Mononuclear cell (primary cell): ENCODE data around the gene ADNP2. TPM values are rescaled to one million over a fixed set of nuclear protein-coding genes. Genes with fewer than 3 reads are reported as not detected.
A peak's percentile ranks its signal among the peaks of the same experiment; 100 is the strongest.

Source experiments
- H3K27me3 ChIP-seq: 2 replicates; pipeline ENCODE4 v1.6.0; 2011; ENCODE audit warnings: low read length, control low read depth; ENCODE audit not compliant: insufficient read depth
- H3K4me1 ChIP-seq: 2 replicates; pipeline ENCODE4 v1.5.1; 2011; ENCODE audit warnings: mild to moderate bottlenecking, low read length, control low read depth; ENCODE audit not compliant: insufficient read depth
- H3K4me3 ChIP-seq: 2 replicates; pipeline ENCODE4 v1.5.1; 2011; ENCODE audit warnings: mild to moderate bottlenecking, low read length, moderate library complexity
- H3K9me3 ChIP-seq: 2 replicates; pipeline ENCODE4 v1.5.1; 2011; ENCODE audit warnings: low read depth, mild to moderate bottlenecking, control low read depth, low read length
- total RNA-seq: library from RNA; depleted of rRNA; stranded (reverse); fragments of >200 nt; gene quantifications from one replicate; pipeline ENCODE4 v1.2.3, GENCODE V29; 2012

Gene ADNP2
- total RNA-seq, 1 donor, result 83.3 TPM

DNA sequence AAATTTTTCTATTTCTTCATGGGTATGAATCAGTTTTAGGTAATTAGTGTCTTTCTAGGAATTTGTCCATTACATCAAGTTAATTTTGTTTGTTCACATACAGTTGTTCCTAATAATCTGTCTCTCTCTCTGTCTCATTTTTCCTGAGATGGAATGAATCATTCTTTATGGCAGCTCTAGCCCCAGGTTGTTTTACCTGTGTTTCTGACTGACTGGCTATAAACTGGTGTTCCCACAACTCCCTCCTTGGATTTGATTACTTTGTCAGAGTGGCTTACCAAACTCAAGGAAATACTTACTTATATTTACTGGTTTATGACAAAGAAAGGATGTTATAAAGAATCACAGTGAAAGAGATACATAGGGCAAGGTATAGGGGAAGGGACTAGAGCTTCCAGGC, 15.1 kb downstream of the ADNP2 start:
- H3K9me3 ChIP-seq, result no peaks in the 10 kb centered on the region
- H3K4me3 ChIP-seq, result no peak overlapping the region
- H3K4me1 ChIP-seq, result no peaks in the 10 kb centered on the region
- H3K27me3 ChIP-seq, result no peaks in the 10 kb centered on the region

DNA sequence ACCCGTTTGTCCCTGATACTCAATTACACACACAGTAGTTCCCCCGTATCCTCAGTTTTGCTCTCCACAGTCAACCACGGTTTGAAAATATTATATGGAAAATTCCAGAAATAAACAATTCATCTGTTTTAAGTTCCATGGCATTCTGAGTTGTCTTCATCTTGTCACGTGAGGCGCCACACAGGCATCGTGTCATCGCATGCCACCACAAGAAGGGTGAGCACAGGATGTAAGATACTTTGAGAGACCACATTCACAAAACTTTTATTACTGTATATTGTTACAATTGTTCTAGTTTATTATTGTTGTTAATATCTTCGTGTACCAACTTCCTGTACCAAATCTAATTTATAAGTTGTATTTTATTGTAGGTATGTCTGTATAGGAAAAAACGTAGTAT, 17.7 kb downstream of the ADNP2 start:
- Histone ChIP-seq H3K27me3 (no peaks in the 10 kb centered on the region), H3K9me3 (no peaks in the 10 kb centered on the region), H3K4me3 (no peak overlapping the region), H3K4me1 (no peaks in the 10 kb centered on the region)

DNA sequence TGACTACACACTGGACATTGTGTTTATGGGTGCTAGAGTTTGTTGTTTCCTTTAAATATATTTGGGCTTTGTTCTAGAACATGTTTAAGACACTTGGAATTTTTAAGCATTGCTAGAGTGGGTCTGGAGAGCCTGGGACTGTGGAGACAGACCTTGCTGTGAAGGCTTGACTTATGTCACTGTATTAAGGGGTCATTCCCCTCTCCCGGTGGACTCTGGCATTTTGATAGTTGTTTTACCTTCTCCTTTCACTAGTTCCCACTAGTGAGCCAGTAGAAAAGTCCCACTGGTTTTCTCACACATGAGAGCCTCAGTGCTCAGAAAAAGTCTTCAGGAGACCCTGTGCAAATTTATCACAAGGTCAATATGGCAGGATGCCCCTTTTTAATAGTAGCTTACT, 18.6 kb downstream of the ADNP2 start:
- Histone ChIP-seq H3K9me3 (no peaks in the 10 kb centered on the region), H3K4me1 (no peaks in the 10 kb centered on the region), H3K27me3 (no peaks in the 10 kb centered on the region), H3K4me3 (no peak overlapping the region)

DNA sequence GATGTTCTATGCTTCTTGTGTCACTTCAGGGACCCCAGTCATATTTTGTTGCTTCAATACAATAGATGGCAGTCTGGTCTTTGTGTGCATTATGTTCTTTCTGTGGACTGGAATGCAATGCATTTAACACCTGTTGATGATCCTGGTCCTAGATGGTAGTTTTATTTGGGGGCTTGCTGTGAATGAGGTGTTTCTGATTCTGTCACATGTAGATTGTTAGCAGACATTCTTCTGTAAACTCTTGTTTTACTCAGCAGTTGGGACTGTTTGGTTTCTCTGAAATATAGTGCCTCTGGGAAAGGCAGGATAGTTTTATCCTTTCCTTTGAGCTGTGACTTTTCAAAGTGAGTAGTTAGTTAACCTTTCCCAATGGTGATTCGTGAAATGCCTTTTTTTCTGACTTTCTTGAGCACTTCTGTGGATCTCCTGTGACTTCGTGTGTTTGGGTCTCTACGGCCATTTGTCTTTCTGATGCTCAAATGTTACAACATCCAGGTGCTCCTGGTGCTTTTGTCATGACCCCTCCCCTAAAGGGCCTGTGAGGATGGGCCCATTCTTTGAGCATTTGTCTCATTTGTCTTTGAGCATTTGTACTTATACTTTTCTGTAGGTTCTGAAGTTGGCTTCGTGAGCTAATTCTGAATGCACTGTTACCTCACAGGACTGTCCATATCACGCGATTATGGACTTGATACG, 20.8 kb downstream of the ADNP2 start:
- H3K9me3 ChIP-seq, result no peaks in the 10 kb centered on the region
- no peaks in the 10 kb centered on the region for H3K27me3 ChIP-seq
- no peaks in the 10 kb centered on the region for H3K4me1 ChIP-seq
- no peak overlapping the region for H3K4me3 ChIP-seq

DNA sequence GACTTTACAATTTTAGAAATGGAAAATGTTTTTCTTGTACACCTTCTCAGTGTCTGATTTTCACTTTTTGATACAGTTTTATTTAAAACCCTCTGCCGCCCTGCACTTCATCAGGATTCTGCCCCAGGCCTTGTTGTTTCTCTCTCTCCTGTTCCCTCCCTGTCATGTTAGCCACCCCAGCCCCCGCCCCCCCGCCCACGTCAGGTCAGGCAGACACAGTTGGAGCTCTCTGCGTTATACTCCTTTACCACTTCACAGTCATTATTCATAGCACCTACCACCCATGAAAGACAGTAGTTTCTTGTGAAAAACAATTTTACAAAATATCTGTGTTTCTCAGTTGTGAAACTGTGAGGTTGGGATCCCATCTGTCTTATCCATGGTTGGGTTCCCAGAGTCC, 21.5 kb downstream of the ADNP2 start:
- Histone ChIP-seq H3K4me1 (no peaks in the 10 kb centered on the region), H3K27me3 (no peaks in the 10 kb centered on the region), H3K4me3 (no peak overlapping the region), H3K9me3 (no peaks in the 10 kb centered on the region)

DNA sequence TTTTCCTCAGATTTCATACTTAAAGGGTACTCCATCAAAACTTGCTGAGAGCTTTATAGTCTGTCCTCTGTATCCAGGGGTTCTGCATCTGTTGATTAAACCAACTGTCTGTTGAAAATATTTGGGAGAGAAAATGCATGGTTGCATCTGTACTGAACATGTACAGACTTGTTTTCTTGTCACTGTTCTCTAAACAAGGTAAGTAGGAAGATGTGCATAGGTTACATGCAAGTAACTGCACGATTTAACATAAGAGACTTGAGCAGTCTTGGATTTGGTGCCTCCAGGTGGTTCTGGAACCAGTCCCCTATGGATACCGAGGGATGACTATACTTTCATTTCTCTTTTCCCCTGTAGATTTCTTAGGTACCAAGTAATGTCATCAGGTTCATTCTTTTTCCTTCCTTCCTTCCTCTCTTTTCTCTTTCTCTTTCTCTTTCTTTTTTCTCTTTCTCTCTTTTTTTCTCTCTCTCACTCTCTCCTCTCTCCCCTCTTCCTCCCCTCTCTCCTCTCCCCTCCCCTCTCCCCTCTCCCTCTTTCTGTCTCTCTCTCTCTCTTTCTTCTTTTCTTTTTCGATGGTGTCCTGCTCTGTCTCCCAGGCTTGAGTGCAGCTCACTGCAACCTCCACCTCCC, 23.2 kb downstream of the ADNP2 start:
- Histone ChIP-seq H3K4me1 (no peaks in the 10 kb centered on the region), H3K9me3 (no peaks in the 10 kb centered on the region), H3K27me3 (no peaks in the 10 kb centered on the region), H3K4me3 (no peak overlapping the region)

DNA sequence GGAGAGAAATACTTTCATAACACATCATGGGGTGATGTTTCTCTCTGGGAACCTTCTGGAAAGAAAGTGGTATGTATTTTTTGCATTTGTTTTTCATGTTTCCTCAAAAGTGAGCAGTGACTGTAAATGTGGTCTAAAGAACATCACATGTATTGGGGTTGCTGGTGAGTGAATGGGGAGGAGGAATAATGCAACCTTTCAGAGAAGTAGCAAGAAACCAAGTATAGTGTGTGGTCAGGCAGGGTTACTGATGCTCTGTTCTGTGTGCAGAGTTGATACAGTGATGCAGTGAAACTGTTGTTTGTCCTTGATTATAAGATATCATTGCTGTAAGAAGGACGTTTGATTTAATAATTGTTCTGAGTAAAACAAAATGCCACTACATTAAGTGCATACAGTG, 24.1 kb downstream of the ADNP2 start:
- Histone ChIP-seq H3K4me3 (no peak overlapping the region), H3K27me3 (no peaks in the 10 kb centered on the region), H3K4me1 (no peaks in the 10 kb centered on the region), H3K9me3 (no peaks in the 10 kb centered on the region)

DNA sequence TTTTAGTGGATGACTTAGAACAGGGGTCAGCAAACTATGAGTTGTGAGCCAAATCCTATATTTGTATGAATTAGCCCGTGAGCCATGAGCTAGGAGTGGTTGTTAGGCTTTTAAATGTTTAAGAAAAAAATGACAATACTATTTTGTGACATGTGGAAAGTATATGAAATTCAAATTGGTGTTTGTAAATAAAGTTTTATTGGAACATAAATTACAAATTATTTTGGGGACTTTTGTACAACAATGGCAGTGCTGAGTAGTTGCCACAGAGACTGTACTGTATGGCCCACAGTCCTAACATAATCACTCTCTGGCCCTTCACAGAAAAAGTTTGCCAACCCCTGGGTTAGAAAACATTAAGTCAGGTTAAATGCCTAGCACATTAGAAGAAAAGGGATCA, 26.1 kb downstream of the ADNP2 start:
- H3K9me3 ChIP-seq, result no peaks in the 10 kb centered on the region
- H3K4me1 ChIP-seq, result no peaks in the 10 kb centered on the region
- H3K4me3 ChIP-seq, result no peak overlapping the region
- H3K27me3 ChIP-seq, result no peaks in the 10 kb centered on the region

DNA sequence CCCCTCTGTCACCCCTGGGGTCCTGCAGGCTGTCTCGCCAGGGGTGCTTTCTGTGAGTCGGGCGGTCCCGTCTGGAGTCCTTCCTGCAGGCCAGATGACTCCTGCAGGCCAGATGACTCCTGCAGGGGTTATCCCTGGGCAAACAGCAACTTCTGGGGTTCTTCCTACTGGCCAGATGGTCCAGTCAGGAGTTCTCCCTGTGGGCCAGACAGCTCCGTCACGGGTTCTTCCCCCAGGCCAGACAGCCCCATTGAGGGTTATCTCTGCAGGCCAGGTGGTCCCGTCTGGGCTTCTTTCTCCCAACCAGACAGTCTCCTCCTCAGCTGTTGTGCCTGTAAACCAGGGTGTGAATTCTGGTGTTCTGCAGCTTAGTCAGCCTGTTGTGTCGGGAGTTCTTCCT, 27.6 kb downstream of the ADNP2 start:
- H3K9me3 ChIP-seq, result no peaks in the 10 kb centered on the region
- no peak overlapping the region for H3K4me3 ChIP-seq
- H3K27me3 ChIP-seq, result no peaks in the 10 kb centered on the region
- H3K4me1 ChIP-seq, result no peaks in the 10 kb centered on the region

DNA sequence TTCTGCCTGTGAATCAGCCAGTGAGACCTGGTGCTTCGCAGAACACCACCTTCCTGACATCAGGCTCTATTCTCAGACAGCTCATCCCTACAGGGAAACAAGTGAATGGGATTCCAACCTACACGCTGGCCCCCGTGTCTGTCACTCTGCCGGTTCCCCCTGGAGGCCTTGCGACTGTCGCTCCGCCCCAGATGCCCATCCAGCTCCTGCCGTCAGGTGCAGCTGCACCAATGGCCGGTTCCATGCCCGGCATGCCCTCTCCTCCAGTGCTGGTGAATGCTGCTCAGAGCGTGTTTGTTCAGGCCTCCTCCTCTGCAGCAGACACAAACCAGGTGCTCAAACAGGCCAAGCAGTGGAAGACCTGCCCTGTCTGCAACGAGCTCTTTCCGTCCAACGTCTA, 28.1 kb downstream of the ADNP2 start:
- Histone ChIP-seq H3K9me3 (no peaks in the 10 kb centered on the region), H3K4me1 (no peaks in the 10 kb centered on the region), H3K4me3 (no peak overlapping the region), H3K27me3 (no peaks in the 10 kb centered on the region)

DNA sequence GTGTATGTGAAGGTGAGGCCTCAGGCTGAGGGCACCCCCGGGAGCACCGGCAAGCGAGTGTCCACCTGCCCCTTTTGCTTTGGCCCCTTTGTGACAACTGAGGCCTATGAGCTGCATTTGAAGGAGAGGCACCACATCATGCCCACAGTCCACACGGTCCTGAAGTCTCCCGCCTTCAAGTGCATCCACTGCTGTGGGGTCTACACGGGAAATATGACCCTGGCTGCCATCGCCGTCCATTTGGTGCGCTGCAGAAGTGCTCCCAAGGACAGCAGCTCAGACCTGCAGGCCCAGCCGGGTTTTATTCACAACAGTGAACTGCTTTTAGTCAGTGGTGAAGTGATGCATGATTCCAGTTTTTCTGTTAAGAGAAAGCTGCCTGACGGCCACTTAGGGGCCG, 28.9 kb downstream of the ADNP2 start:
- Histone ChIP-seq H3K9me3 (no peaks in the 10 kb centered on the region), H3K4me1 (no peaks in the 10 kb centered on the region), H3K4me3 (no peak overlapping the region), H3K27me3 (no peaks in the 10 kb centered on the region)

DNA sequence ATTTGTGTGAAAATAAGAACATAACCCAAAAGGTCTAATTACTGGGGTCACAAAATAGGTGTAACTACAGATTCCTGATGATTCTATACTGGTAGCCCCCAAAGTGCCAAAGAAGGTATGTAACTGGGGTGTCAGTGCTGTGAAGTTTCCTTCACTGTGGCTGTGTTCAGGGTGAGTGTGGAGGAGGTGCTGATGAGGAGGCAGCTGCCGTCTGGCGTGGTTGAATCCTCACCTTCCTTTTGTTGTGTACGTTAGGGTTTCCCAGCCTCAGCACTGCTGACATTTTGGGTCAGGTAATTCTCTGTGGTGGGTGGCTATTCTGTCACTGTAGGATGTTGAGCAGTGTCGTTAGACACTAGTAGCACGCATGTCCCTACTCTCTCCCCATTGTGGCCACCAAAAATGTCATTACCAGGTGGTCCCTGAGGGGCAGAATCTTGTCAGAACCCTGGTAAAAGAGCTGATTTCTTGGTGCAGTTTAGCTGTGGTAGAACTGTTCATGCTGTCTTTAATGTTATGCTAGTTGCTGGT, 31.5 kb downstream of the ADNP2 start:
- no peaks in the 10 kb centered on the region for H3K9me3 ChIP-seq
- no peak overlapping the region for H3K4me3 ChIP-seq
- no peaks in the 10 kb centered on the region for H3K27me3 ChIP-seq
- no peaks in the 10 kb centered on the region for H3K4me1 ChIP-seq

DNA sequence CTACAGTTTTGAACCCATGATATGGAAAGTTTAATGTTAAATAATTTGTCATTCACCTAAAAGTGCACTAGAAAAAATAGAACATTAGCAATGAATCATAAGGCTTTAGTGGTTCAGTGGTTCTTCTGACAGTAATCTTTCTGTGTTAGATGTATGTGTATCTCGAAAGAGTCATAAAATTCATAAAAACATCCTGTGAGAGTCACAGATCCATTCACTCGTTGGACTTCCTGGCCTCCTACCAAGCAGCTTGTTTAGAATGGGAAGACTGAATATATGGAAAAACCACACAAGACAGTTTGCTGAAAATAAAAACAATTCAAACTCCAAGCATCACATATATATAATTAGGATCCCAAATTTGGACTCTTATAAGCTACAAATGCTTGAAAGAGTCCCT, 34.8 kb downstream of the ADNP2 start:
- H3K4me3 ChIP-seq, result no peak overlapping the region
- H3K9me3 ChIP-seq, result no peaks in the 10 kb centered on the region
- peaks cover 5% of the 10 kb centered on the region for H3K27me3 ChIP-seq
- peaks cover 15% of the 10 kb centered on the region for H3K4me1 ChIP-seq

DNA sequence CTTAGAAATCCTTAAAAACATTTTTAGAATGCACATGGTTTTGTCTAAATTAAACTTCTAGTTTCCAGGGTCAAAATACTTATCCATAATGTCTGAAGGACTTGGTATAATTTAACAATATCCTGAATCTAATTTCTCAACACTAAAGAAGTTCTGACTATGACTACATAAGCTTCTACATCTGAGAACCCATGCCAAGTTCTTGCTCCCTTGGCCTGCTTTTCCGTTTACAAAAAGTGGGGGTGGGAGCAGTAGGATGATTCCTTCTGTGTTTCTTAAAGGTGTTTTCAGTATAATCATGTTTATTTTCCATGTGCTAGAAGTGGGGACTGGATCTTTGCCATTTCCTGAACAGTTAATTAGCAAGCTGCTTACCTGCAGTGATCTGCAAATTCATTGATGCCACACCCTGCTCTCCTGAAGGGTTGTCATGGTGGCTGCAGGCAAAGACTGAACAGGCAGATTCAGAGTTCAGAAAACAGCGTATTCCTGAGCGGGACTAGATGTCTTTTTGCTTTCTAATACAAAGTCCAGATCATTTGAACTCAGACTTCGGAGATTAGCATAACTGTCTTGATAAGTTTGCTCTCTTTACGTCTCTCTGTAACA, 36.2 kb downstream of the ADNP2 start:
- no peak overlapping the region for H3K4me3 ChIP-seq
- peaks cover 5% of the 10 kb centered on the region for H3K27me3 ChIP-seq
- peaks cover 17% of the 10 kb centered on the region for H3K4me1 ChIP-seq
- no peaks in the 10 kb centered on the region for H3K9me3 ChIP-seq

DNA sequence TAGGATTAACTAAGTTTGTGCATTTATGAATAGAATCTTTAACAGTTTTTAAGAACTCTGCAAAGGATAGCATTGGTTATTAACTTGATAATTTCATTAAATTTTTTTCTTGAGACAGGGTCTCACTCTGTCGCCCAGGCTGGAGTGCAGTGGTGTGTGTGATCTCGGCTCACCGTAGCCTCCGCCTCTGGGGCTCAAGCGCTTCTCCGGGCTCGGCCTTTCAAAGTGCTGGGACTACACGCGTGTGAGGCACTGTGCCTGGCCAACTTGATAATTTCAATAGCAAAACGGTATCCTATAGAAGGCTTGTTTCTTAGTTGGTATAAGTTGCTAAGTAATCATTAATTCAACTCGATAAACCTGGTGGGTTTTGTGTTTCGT, 38.0 kb downstream of the ADNP2 start:
- H3K9me3 ChIP-seq, result no peaks in the 10 kb centered on the region
- peaks cover 17% of the 10 kb centered on the region for H3K4me1 ChIP-seq
- H3K4me3 ChIP-seq, result peak overlapping the region; percentile 39

More for the DNA sequence above, 38.0 kb downstream of the ADNP2 start:
- peaks cover 5% of the 10 kb centered on the region for H3K27me3 ChIP-seq
